ENCODE results near the gene BMP2K.
A peak's percentile ranks its signal among the peaks of the same experiment; 100 is the strongest.

The BMP2K gene

GRCh38 chr4:78765432-78766006 lies 10.6 kb upstream of the BMP2K start:
- DNase-seq, result no peak

- DNase-seq, result peak; percentile 37
Measured at GRCh38 chr4:78766026-78766425, 10.1 kb upstream of the BMP2K start.

- no peak for DNase-seq
Measured at GRCh38 chr4:78766650-78767049, 9.5 kb upstream of the BMP2K start.

- DNase-seq, result no peak
Measured at GRCh38 chr4:78767350-78767749, 8.8 kb upstream of the BMP2K start.

GRCh38 chr4:78768452-78769180 lies 7.5 kb upstream of the BMP2K start:
- peak; percentile 59 for DNase-seq

GRCh38 chr4:78770091-78770642 lies 6.0 kb upstream of the BMP2K start:
- no peak for DNase-seq

GRCh38 chr4:78772526-78773091 lies 3.5 kb upstream of the BMP2K start:
- no peak for DNase-seq

- no peak for DNase-seq
Measured at GRCh38 chr4:78774417-78774816, 1.7 kb upstream of the BMP2K start.

GRCh38 chr4:78775303-78776078 lies 659 bp upstream of the BMP2K start:
- peak; percentile 55 for DNase-seq

- peak; percentile 72 for DNase-seq
Measured at GRCh38 chr4:78776729-78777575, 802 bp downstream of the BMP2K start.

- DNase-seq, result no peak
Measured at GRCh38 chr4:78777576-78777940, 1.4 kb downstream of the BMP2K start.

GRCh38 chr4:78778530-78778929 lies 2.4 kb downstream of the BMP2K start:
- DNase-seq, result no peak

- no peak for DNase-seq
Measured at GRCh38 chr4:78779280-78779679, 3.1 kb downstream of the BMP2K start.

GRCh38 chr4:78780093-78780492 lies 3.9 kb downstream of the BMP2K start:
- DNase-seq, result no peak

GRCh38 chr4:78781139-78781538 lies 5.0 kb downstream of the BMP2K start:
- no peak for DNase-seq

- no peak for DNase-seq
Measured at GRCh38 chr4:78781924-78782323, 5.8 kb downstream of the BMP2K start.

GRCh38 chr4:78784236-78784865 lies 8.2 kb downstream of the BMP2K start:
- DNase-seq, result peak; percentile 86

- DNase-seq, result no peak
Measured at GRCh38 chr4:78787392-78788006, 11.3 kb downstream of the BMP2K start.

- no peak for DNase-seq
Measured at GRCh38 chr4:78788007-78788889, 12.1 kb downstream of the BMP2K start.
